SK-N-SH treated with all-trans-retinoic acid at 6 μM for 48 hours (cell line): ENCODE results near the gene NOX5.

ENCODE experiments used
- ATAC-seq: fragments of 200-7000 bp; cut with Tn5 transposase; 3 replicates; pipeline ENCODE4 v1.9.1; 2020; ENCODE audit warnings: mild to moderate bottlenecking, moderate library complexity
- ARNTL ChIP-seq: fragments of 450-650 bp; formaldehyde crosslinking; IDR thresholded peaks from 2 replicates; pipeline ENCODE4 v1.5.0; 2020; ENCODE audit warnings: low read depth, mild to moderate bottlenecking, moderate library complexity, borderline replicate concordance
- BACH2 ChIP-seq: fragments of 250-450 bp; sonication (Bioruptor Pico); IDR thresholded peaks from 2 replicates; pipeline ENCODE4 v1.9.0; 2021; ENCODE audit warnings: mild to moderate bottlenecking, borderline replicate concordance
- CREB5 ChIP-seq: fragments of 250-450 bp; sonication (Bioruptor Pico); IDR thresholded peaks from 2 replicates; pipeline ENCODE4 v1.5.1; 2020; ENCODE audit warnings: low read depth, mild to moderate bottlenecking, moderate library complexity
- GLIS3 ChIP-seq: fragments of 250-450 bp; sonication (Bioruptor Pico); IDR thresholded peaks from 2 replicates; pipeline ENCODE4 v1.5.0; 2020; ENCODE audit warnings: mild to moderate bottlenecking, moderate library complexity
- ISL1 ChIP-seq: fragments of 250-450 bp; sonication (Bioruptor Pico); IDR thresholded peaks from 2 replicates; pipeline ENCODE4 v2.1.2; 2022; ENCODE audit warnings: mild to moderate bottlenecking, moderate library complexity
- OSR1 ChIP-seq: fragments of 250-450 bp; sonication (Bioruptor Pico); IDR thresholded peaks from 2 replicates; pipeline ENCODE4 v1.8.0; 2022; ENCODE audit warnings: moderate library complexity, mild to moderate bottlenecking, inconsistent platforms
- POU6F1 ChIP-seq: fragments of 250-450 bp; sonication (Bioruptor Pico); IDR thresholded peaks from 2 replicates; pipeline ENCODE4 v1.8.0; 2021; ENCODE audit warnings: low read depth, mild to moderate bottlenecking, moderate library complexity, borderline replicate concordance
- RARB ChIP-seq: fragments of 250-450 bp; sonication (Bioruptor Pico); IDR thresholded peaks from 2 replicates; pipeline ENCODE4 v1.8.0; 2021; ENCODE audit warnings: mild to moderate bottlenecking, moderate library complexity
- TCF4 ChIP-seq: fragments of 250-450 bp; sonication (Bioruptor Pico); IDR thresholded peaks from 2 replicates; pipeline ENCODE4 v1.8.0; 2021; ENCODE audit warnings: mild to moderate bottlenecking, moderate library complexity, borderline replicate concordance
- TOX ChIP-seq: fragments of 250-450 bp; sonication (Bioruptor Pico); IDR thresholded peaks from 2 replicates; pipeline ENCODE4 v1.8.0; 2021; ENCODE audit warnings: mild to moderate bottlenecking, moderate library complexity, borderline replicate concordance
- TSHZ2 ChIP-seq: fragments of 250-450 bp; sonication (Bioruptor Pico); IDR thresholded peaks from 2 replicates; pipeline ENCODE4 v1.5.0; 2020; ENCODE audit warnings: mild to moderate bottlenecking, moderate library complexity
- ZC3H10 ChIP-seq: fragments of 250-450 bp; sonication (Bioruptor Pico); IDR thresholded peaks from 2 replicates; pipeline ENCODE4 v1.5.1; 2021; ENCODE audit warnings: mild to moderate bottlenecking, moderate library complexity
- ZFP3 ChIP-seq: fragments of 250-450 bp; sonication (Bioruptor Pico); IDR thresholded peaks from 2 replicates; pipeline ENCODE4 v1.5.0; 2020; ENCODE audit warnings: mild to moderate bottlenecking, moderate library complexity
- ZFP30 ChIP-seq: fragments of 450-650 bp; formaldehyde crosslinking; IDR thresholded peaks from 2 replicates; pipeline ENCODE4 v1.5.0; 2022; ENCODE audit warnings: mild to moderate bottlenecking, moderate library complexity
- ZNF70 ChIP-seq: fragments of 450-650 bp; formaldehyde crosslinking; IDR thresholded peaks from 2 replicates; pipeline ENCODE4 v1.5.0; 2020; ENCODE audit warnings: mild to moderate bottlenecking, moderate library complexity
- ZNF8 ChIP-seq: fragments of 450-650 bp; formaldehyde crosslinking; IDR thresholded peaks from 2 replicates; pipeline ENCODE4 v1.5.0; 2020; ENCODE audit warnings: mild to moderate bottlenecking, moderate library complexity

Gene NOX5

GRCh38 chr15:69014454-69014853 is at the start of gene NOX5:
NOX5 (plus strand) TSS chr15:69014695; CDS start chr15:69014736, 41 bp downstream.
- no peak for ATAC-seq
- TF ChIP-seq ZC3H10 (CRISPR knock-in tag), result no peak
- TF ChIP-seq OSR1, result no peak
- no peak for TF ChIP-seq ISL1 (CRISPR knock-in tag)
- TF ChIP-seq, all 23 proteins: peak for 0

- ATAC-seq, result no peak
- TF ChIP-seq OSR1 (no peak), RARB (no peak), TSHZ2 (CRISPR knock-in tag) (no peak), ZNF70 (CRISPR knock-in tag) (no peak), CREB5 (no peak), BACH2 (CRISPR knock-in tag) (no peak), ARNTL (no peak), ZFP30 (CRISPR knock-in tag) (no peak), TOX (no peak)
- TF ChIP-seq, all 23 proteins: peak for 0
Observed at GRCh38 chr15:68966996-68967395, 47.5 kb upstream of the NOX5 start.

- TF ChIP-seq ZC3H10 (CRISPR knock-in tag), result no peak
- no peak for TF ChIP-seq GLIS3 (CRISPR knock-in tag)
- no peak for TF ChIP-seq POU6F1
- TF ChIP-seq CREB5, result no peak
- no peak for TF ChIP-seq ARNTL
- TF ChIP-seq ISL1 (CRISPR knock-in tag), result no peak
- no peak for TF ChIP-seq ZNF8
- TF ChIP-seq ZFP30 (CRISPR knock-in tag), result no peak
- TF ChIP-seq RARB, result no peak
- no peak for ATAC-seq
Observed at GRCh38 chr15:68967948-68968347, 46.5 kb upstream of the NOX5 start.

- TF ChIP-seq TOX (no peak), TCF4 (CRISPR knock-in tag) (no peak), TSHZ2 (CRISPR knock-in tag) (no peak), ZC3H10 (CRISPR knock-in tag) (no peak), ZFP3 (CRISPR knock-in tag) (no peak), GLIS3 (CRISPR knock-in tag) (no peak), ZNF8 (no peak), POU6F1 (no peak)
- ATAC-seq, result no peak
Observed at GRCh38 chr15:68969298-68969697, 45.2 kb upstream of the NOX5 start.
